Upper lobe of right lung (tissue), 1 donor: ENCODE results near the gene MRPL1. TPM values are rescaled to one million over a fixed set of nuclear protein-coding genes. Genes with fewer than 3 reads are reported as not detected.

Experiments used
- ATAC-seq: fragments of 200-7000 bp; cut with Tn5 transposase; one replicate; pipeline ENCODE4 v1.9.1; 2020; ENCODE audit warnings: mild to moderate bottlenecking, moderate library complexity
- DNase-seq: peaks from one replicate; pipeline ENCODE4 v3.0.0-alpha.2; 2020
- H3K27ac ChIP-seq: fragments of 200-600 bp; one replicate; pipeline ENCODE4 v1.8.0; 2022
- H3K27me3 ChIP-seq: fragments of 200-600 bp; one replicate; pipeline ENCODE4 v1.8.0; 2022; ENCODE audit warnings: mild to moderate bottlenecking
- H3K36me3 ChIP-seq: fragments of 200-600 bp; one replicate; pipeline ENCODE4 v1.8.0; 2022
- H3K4me1 ChIP-seq: fragments of 200-600 bp; one replicate; pipeline ENCODE4 v1.8.0; 2022
- H3K4me3 ChIP-seq: fragments of 200-600 bp; one replicate; pipeline ENCODE4 v1.8.0; 2022; ENCODE audit warnings: mild to moderate bottlenecking
- H3K9me3 ChIP-seq: fragments of 200-600 bp; one replicate; pipeline ENCODE4 v1.8.0; 2022
- intact Hi-C: fragments of 100-400 bp; cut with DNase I; formaldehyde crosslinking; loops from one replicate; pipeline ENCODE4 v1.11.0; 2022
- total RNA-seq: library from RNA; stranded (reverse); fragmentation: NEBNext Ultra II Directional; extraction: Animal tissue kit (Norgen Biotek cat#: 25700); gene quantifications from one replicate; pipeline ENCODE4 v1.2.1, GENCODE V29; 2021
- TF ChIP-seq, protein P1 (sequence below): fragments of 200-600 bp; IDR thresholded peaks from one replicate; pipeline ENCODE4 v1.8.0; 2022; ENCODE audit warnings: antibody characterized with exemption
- donor health status: DM: no; HTN: yes; CAD: no; lungs with severe emphysema.

The MRPL1 gene
- total RNA-seq, 1 donor from 2014 or later: 17.6 TPM

- TF ChIP-seq, protein P1, sequence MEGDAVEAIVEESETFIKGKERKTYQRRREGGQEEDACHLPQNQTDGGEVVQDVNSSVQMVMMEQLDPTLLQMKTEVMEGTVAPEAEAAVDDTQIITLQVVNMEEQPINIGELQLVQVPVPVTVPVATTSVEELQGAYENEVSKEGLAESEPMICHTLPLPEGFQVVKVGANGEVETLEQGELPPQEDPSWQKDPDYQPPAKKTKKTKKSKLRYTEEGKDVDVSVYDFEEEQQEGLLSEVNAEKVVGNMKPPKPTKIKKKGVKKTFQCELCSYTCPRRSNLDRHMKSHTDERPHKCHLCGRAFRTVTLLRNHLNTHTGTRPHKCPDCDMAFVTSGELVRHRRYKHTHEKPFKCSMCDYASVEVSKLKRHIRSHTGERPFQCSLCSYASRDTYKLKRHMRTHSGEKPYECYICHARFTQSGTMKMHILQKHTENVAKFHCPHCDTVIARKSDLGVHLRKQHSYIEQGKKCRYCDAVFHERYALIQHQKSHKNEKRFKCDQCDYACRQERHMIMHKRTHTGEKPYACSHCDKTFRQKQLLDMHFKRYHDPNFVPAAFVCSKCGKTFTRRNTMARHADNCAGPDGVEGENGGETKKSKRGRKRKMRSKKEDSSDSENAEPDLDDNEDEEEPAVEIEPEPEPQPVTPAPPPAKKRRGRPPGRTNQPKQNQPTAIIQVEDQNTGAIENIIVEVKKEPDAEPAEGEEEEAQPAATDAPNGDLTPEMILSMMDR: no peak
- H3K27me3 ChIP-seq: no peaks in the 10 kb centered on the region
- ATAC-seq: no peak
- H3K27ac ChIP-seq: no peak overlapping the region
- intact Hi-C loops: no loop called here
- no peaks in the 10 kb centered on the region for H3K9me3 ChIP-seq
- no peak overlapping the region for H3K4me3 ChIP-seq
- DNase-seq: no peak
- H3K4me1 ChIP-seq: no peaks in the 10 kb centered on the region
- no peaks in the 10 kb centered on the region for H3K36me3 ChIP-seq
Measured at GRCh38 chr4:78001531-78001930, 138.9 kb downstream of the MRPL1 start.

DNA sequence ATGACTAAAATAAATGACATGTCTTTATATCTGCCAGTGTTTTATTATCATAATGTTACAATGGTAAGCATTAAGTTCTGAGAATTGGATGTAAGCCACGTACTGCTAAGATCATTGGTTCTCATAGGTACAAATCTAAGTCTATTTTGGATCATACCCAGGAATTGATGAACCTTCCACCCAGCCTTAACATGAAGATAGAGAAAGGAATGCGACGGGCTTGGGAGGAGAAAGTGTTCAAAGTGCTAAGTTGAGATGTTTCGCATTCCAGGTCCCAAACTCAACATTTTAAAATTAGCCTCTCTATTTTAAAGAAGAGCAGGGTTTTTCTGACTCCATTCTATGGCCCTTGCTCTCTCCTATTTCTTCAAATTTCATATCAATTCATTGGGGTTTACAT is 139.6 kb downstream of the MRPL1 start:
- H3K27me3 ChIP-seq: no peaks in the 10 kb centered on the region
- intact Hi-C loops: no loop called here
- H3K4me1 ChIP-seq: no peaks in the 10 kb centered on the region
- H3K9me3 ChIP-seq: no peaks in the 10 kb centered on the region
- no peaks in the 10 kb centered on the region for H3K36me3 ChIP-seq
- no peak overlapping the region for H3K4me3 ChIP-seq
- TF ChIP-seq, protein P1: no peak
- H3K27ac ChIP-seq: no peak overlapping the region
- ATAC-seq (no peak), DNase-seq (no peak)

Other genes starting within 250 kb of the MRPL1 start
- gene CNOT6L, start 43.5 kb upstream of the MRPL1 start, total RNA-seq: 50.8 TPM
- 20.2 TPM for gene FRAS1, start 194.5 kb downstream of the MRPL1 start, total RNA-seq